Measurements from ENCODE around the gene OR51B6.

OR51B6 gene

GRCh38 chr11:5369789-5370188, 18.5 kb downstream of the OR51B6 start:
- Mint-ChIP-seq H3K36me3 (ENCODE audit: low read depth) (no peaks in the 10 kb centered on the region), H3K9me3 (peaks cover 11% of the 10 kb centered on the region), H3K27me3 (ENCODE audit: low read depth) (no peaks in the 10 kb centered on the region), H3K4me3 (no peak overlapping the region), H3K27ac (no peak overlapping the region), H3K4me1 (no peaks in the 10 kb centered on the region)
- TF ChIP-seq CTCF (IDR thresholded peaks at IDR 0.05; ENCODE audit: unreplicated experiment in 3 of 3), result peak; percentile 15 to 44 (median 28)

- Mint-ChIP-seq H3K9me3 (no peaks in the 10 kb centered on the region), H3K27ac (no peak overlapping the region), H3K27me3 (ENCODE audit: low read depth) (no peaks in the 10 kb centered on the region), H3K4me1 (no peaks in the 10 kb centered on the region), H3K36me3 (ENCODE audit: low read depth) (no peaks in the 10 kb centered on the region), H3K4me3 (no peak overlapping the region)
- peak; percentile 51 to 76 (median 68) for TF ChIP-seq CTCF (IDR thresholded peaks at IDR 0.05; ENCODE audit: unreplicated experiment in 3 of 3)
These were observed 29.5 kb downstream of the OR51B6 start for GRCh38 chr11:5380740-5381342.

GRCh38 chr11:5383576-5383975, 32.3 kb downstream of the OR51B6 start, which contains the start of gene OR51M1:
Gene OR51M1 (plus strand): TSS chr11:5383812. CDS start chr11:5389399, 5,587 bp downstream.
- H3K4me3 Mint-ChIP-seq, result no peak within 1 kb of the TSS
- no peak within 1 kb of the TSS for H3K27ac Mint-ChIP-seq
- H3K9me3 Mint-ChIP-seq, result no peaks in the 10 kb centered on the region
- no peaks in the 10 kb centered on the region for H3K4me1 Mint-ChIP-seq
- no peak for TF ChIP-seq CTCF (IDR thresholded peaks at IDR 0.05; ENCODE audit: unreplicated experiment in 3 of 3)
- no peaks in the 10 kb centered on the region for H3K36me3 Mint-ChIP-seq (ENCODE audit: low read depth)
- no peaks in the 10 kb centered on the region for H3K27me3 Mint-ChIP-seq (ENCODE audit: low read depth)

GRCh38 chr11:5384335-5384734, 33.0 kb downstream of the OR51B6 start:
- Mint-ChIP-seq H3K27me3 (ENCODE audit: low read depth) (no peaks in the 10 kb centered on the region), H3K4me3 (no peak overlapping the region), H3K36me3 (ENCODE audit: low read depth) (no peaks in the 10 kb centered on the region), H3K4me1 (no peaks in the 10 kb centered on the region), H3K9me3 (no peaks in the 10 kb centered on the region), H3K27ac (no peak overlapping the region)
- TF ChIP-seq CTCF (IDR thresholded peaks at IDR 0.05; ENCODE audit: unreplicated experiment in 3 of 3), result no peak

GRCh38 chr11:5390210-5390609, 38.9 kb downstream of the OR51B6 start:
- no peak for TF ChIP-seq CTCF (IDR thresholded peaks at IDR 0.05; ENCODE audit: unreplicated experiment in 3 of 3)
- Mint-ChIP-seq H3K4me1 (no peaks in the 10 kb centered on the region), H3K27me3 (ENCODE audit: low read depth) (no peaks in the 10 kb centered on the region), H3K4me3 (no peak overlapping the region), H3K27ac (no peak overlapping the region), H3K36me3 (ENCODE audit: low read depth) (no peaks in the 10 kb centered on the region), H3K9me3 (no peaks in the 10 kb centered on the region)

- no peaks in the 10 kb centered on the region for H3K9me3 Mint-ChIP-seq
- no peak overlapping the region for H3K4me3 Mint-ChIP-seq
- no peak for TF ChIP-seq CTCF (IDR thresholded peaks at IDR 0.05; ENCODE audit: unreplicated experiment in 3 of 3)
- no peaks in the 10 kb centered on the region for H3K4me1 Mint-ChIP-seq
- no peak overlapping the region for H3K27ac Mint-ChIP-seq
- H3K27me3 Mint-ChIP-seq (ENCODE audit: low read depth), result no peaks in the 10 kb centered on the region
- H3K36me3 Mint-ChIP-seq (ENCODE audit: low read depth), result no peaks in the 10 kb centered on the region
These were observed 42.8 kb downstream of the OR51B6 start for GRCh38 chr11:5394091-5394490.

Measured in nephron (organoid).